T-helper 17 cell (primary cell): Measurements from ENCODE around the gene GRID1. TPM values are rescaled to one million over a fixed set of nuclear protein-coding genes. Genes with fewer than 3 reads are reported as not detected.

Experiments used
- ATAC-seq: fragments of 150-1000 bp; cut with Tn5 transposase; 2 replicates; pipeline ENCODE4 v1.10.0; 2021; ENCODE audit warnings: mild to moderate bottlenecking, moderate library complexity
- DNase-seq, 3 donors: peaks; one replicate each; pipeline versions ENCODE4 v3.0.0 to v3.0.0-alpha.2; 2020 to 2021
- H3K9me3 ChIP-seq: one replicate; pipeline ENCODE4 v1.7.0; 2013; ENCODE audit warnings: low read length, mild to moderate bottlenecking; ENCODE audit not compliant: control insufficient read depth, poor library complexity, severe bottlenecking
- H3K27ac Mint-ChIP-seq: one replicate; pipeline ENCODE4 v1.8.0; 2022; ENCODE audit warnings: mild to moderate bottlenecking, moderate library complexity, mixed read lengths
- H3K27me3 Mint-ChIP-seq: one replicate; pipeline ENCODE4 v1.8.0; 2022; ENCODE audit warnings: mixed read lengths
- H3K36me3 Mint-ChIP-seq: one replicate; pipeline ENCODE4 v1.8.0; 2022; ENCODE audit warnings: low read depth, mixed read lengths
- H3K4me1 Mint-ChIP-seq: one replicate; pipeline ENCODE4 v1.8.0; 2022; ENCODE audit warnings: mild to moderate bottlenecking, mixed read lengths
- H3K4me3 Mint-ChIP-seq: one replicate; pipeline ENCODE4 v1.8.0; 2022; ENCODE audit warnings: mild to moderate bottlenecking, moderate library complexity, mixed read lengths
- total RNA-seq, 4 donors: library from RNA in 2 of 4; stranded (reverse) in 2 of 4; gene quantifications; one replicate each; pipeline ENCODE4 v1.2.3 and lab custom pipeline; 2022 to 2026

The GRID1 gene
- total RNA-seq, 2 donors from 2014 or later, result not detected

- no peak overlapping the region for H3K4me3 Mint-ChIP-seq
- ATAC-seq, result no peak
- peak overlapping the region; percentile 8 for H3K27ac Mint-ChIP-seq
- DNase-seq, result no peak
- peaks cover 5% of the 10 kb centered on the region for H3K4me1 Mint-ChIP-seq
- H3K27me3 Mint-ChIP-seq, result peaks cover 42% of the 10 kb centered on the region
- H3K36me3 Mint-ChIP-seq, result no peaks in the 10 kb centered on the region
- H3K9me3 ChIP-seq, result no peaks in the 10 kb centered on the region
Observed at GRCh38 chr10:85917601-85918000, 449.0 kb downstream of the GRID1 start.

- H3K27me3 Mint-ChIP-seq, result peaks cover 47% of the 10 kb centered on the region
- DNase-seq, result no peak
- peaks cover 5% of the 10 kb centered on the region for H3K4me1 Mint-ChIP-seq
Observed at GRCh38 chr10:85916994-85917573, 449.5 kb downstream of the GRID1 start.

GRCh38 chr10:85916286-85916685 lies 450.3 kb downstream of the GRID1 start:
- ATAC-seq, result no peak

More at GRCh38 chr10:85916994-85917573, 449.5 kb downstream of the GRID1 start:
- Mint-ChIP-seq H3K4me3 (no peak overlapping the region), H3K36me3 (no peaks in the 10 kb centered on the region), H3K27ac (peak overlapping the region; percentile 8)
- no peak for ATAC-seq
- no peaks in the 10 kb centered on the region for H3K9me3 ChIP-seq

GRCh38 chr10:85915245-85915846 lies 451.2 kb downstream of the GRID1 start:
- no peak overlapping the region for H3K27ac Mint-ChIP-seq
- ATAC-seq (no peak), DNase-seq (no peak)
- no peak overlapping the region for H3K4me3 Mint-ChIP-seq
- peaks cover 1% of the 10 kb centered on the region for H3K36me3 Mint-ChIP-seq
- no peaks in the 10 kb centered on the region for H3K9me3 ChIP-seq
- H3K4me1 Mint-ChIP-seq, result peaks cover 5% of the 10 kb centered on the region
- peaks cover 44% of the 10 kb centered on the region for H3K27me3 Mint-ChIP-seq

More at GRCh38 chr10:85916286-85916685, 450.3 kb downstream of the GRID1 start:
- Mint-ChIP-seq H3K27ac (no peak overlapping the region), H3K27me3 (peaks cover 44% of the 10 kb centered on the region), H3K36me3 (no peaks in the 10 kb centered on the region), H3K4me3 (no peak overlapping the region), H3K4me1 (peaks cover 5% of the 10 kb centered on the region)
- no peak for DNase-seq
- no peaks in the 10 kb centered on the region for H3K9me3 ChIP-seq

GRCh38 chr10:85914720-85915119 lies 451.9 kb downstream of the GRID1 start:
- Mint-ChIP-seq H3K4me3 (no peak overlapping the region), H3K4me1 (peaks cover 5% of the 10 kb centered on the region), H3K36me3 (peaks cover 2% of the 10 kb centered on the region), H3K27me3 (peaks cover 40% of the 10 kb centered on the region), H3K27ac (no peak overlapping the region)
- ATAC-seq (no peak), DNase-seq (no peak)
- H3K9me3 ChIP-seq, result no peaks in the 10 kb centered on the region

GRCh38 chr10:85908462-85908861 lies 458.1 kb downstream of the GRID1 start:
- peaks cover 14% of the 10 kb centered on the region for H3K27me3 Mint-ChIP-seq
- H3K9me3 ChIP-seq, result no peaks in the 10 kb centered on the region
- H3K27ac Mint-ChIP-seq, result no peak overlapping the region
- no peak for DNase-seq
- no peak overlapping the region for H3K4me3 Mint-ChIP-seq
- no peak for ATAC-seq
- H3K36me3 Mint-ChIP-seq, result peaks cover 2% of the 10 kb centered on the region
- H3K4me1 Mint-ChIP-seq, result no peaks in the 10 kb centered on the region

- H3K27ac Mint-ChIP-seq, result no peak overlapping the region
- no peaks in the 10 kb centered on the region for H3K9me3 ChIP-seq
- DNase-seq (no peak), ATAC-seq (no peak)
- no peak overlapping the region for H3K4me3 Mint-ChIP-seq
- H3K27me3 Mint-ChIP-seq, result peaks cover 5% of the 10 kb centered on the region
- H3K36me3 Mint-ChIP-seq, result no peaks in the 10 kb centered on the region
- H3K4me1 Mint-ChIP-seq, result no peaks in the 10 kb centered on the region
Observed at GRCh38 chr10:85902051-85902450, 464.5 kb downstream of the GRID1 start.

GRCh38 chr10:85901599-85901998 lies 465.0 kb downstream of the GRID1 start:
- DNase-seq (no peak), ATAC-seq (no peak)
- Mint-ChIP-seq H3K36me3 (no peaks in the 10 kb centered on the region), H3K27me3 (peaks cover 5% of the 10 kb centered on the region), H3K27ac (no peak overlapping the region), H3K4me3 (no peak overlapping the region), H3K4me1 (no peaks in the 10 kb centered on the region)
- no peaks in the 10 kb centered on the region for H3K9me3 ChIP-seq

- no peaks in the 10 kb centered on the region for H3K9me3 ChIP-seq
- Mint-ChIP-seq H3K27me3 (peaks cover 5% of the 10 kb centered on the region), H3K36me3 (no peaks in the 10 kb centered on the region), H3K4me1 (no peaks in the 10 kb centered on the region), H3K27ac (no peak overlapping the region), H3K4me3 (no peak overlapping the region)
- ATAC-seq (no peak), DNase-seq (no peak)
Observed at GRCh38 chr10:85900487-85900886, 466.1 kb downstream of the GRID1 start.

GRCh38 chr10:85900061-85900460 lies 466.5 kb downstream of the GRID1 start:
- Mint-ChIP-seq H3K36me3 (no peaks in the 10 kb centered on the region), H3K4me3 (no peak overlapping the region)
- no peak for ATAC-seq

GRCh38 chr10:85891472-85891871 lies 475.1 kb downstream of the GRID1 start:
- Mint-ChIP-seq H3K27ac (no peak overlapping the region), H3K4me3 (no peak overlapping the region), H3K27me3 (peaks cover 9% of the 10 kb centered on the region)

More at GRCh38 chr10:85900061-85900460, 466.5 kb downstream of the GRID1 start:
- H3K9me3 ChIP-seq, result no peaks in the 10 kb centered on the region
- DNase-seq, result no peak
- no peaks in the 10 kb centered on the region for H3K4me1 Mint-ChIP-seq
- peaks cover 5% of the 10 kb centered on the region for H3K27me3 Mint-ChIP-seq
- H3K27ac Mint-ChIP-seq, result no peak overlapping the region

GRCh38 chr10:85888559-85888958 lies 478.0 kb downstream of the GRID1 start:
- no peak for ATAC-seq
- Mint-ChIP-seq H3K27ac (no peak overlapping the region), H3K27me3 (peaks cover 9% of the 10 kb centered on the region), H3K36me3 (no peaks in the 10 kb centered on the region), H3K4me1 (no peaks in the 10 kb centered on the region), H3K4me3 (no peak overlapping the region)
- no peaks in the 10 kb centered on the region for H3K9me3 ChIP-seq
- DNase-seq, result no peak

More at GRCh38 chr10:85891472-85891871, 475.1 kb downstream of the GRID1 start:
- no peaks in the 10 kb centered on the region for H3K36me3 Mint-ChIP-seq
- H3K9me3 ChIP-seq, result no peaks in the 10 kb centered on the region
- DNase-seq (no peak), ATAC-seq (no peak)
- no peaks in the 10 kb centered on the region for H3K4me1 Mint-ChIP-seq

GRCh38 chr10:85888004-85888403 lies 478.6 kb downstream of the GRID1 start:
- no peak for ATAC-seq
- no peaks in the 10 kb centered on the region for H3K36me3 Mint-ChIP-seq

GRCh38 chr10:85874208-85874607 lies 492.4 kb downstream of the GRID1 start:
- Mint-ChIP-seq H3K36me3 (no peaks in the 10 kb centered on the region), H3K27me3 (peaks cover 12% of the 10 kb centered on the region), H3K4me1 (no peaks in the 10 kb centered on the region), H3K4me3 (no peak overlapping the region), H3K27ac (no peak overlapping the region)
- DNase-seq (no peak), ATAC-seq (no peak)
- no peaks in the 10 kb centered on the region for H3K9me3 ChIP-seq

More at GRCh38 chr10:85888004-85888403, 478.6 kb downstream of the GRID1 start:
- H3K27ac Mint-ChIP-seq, result no peak overlapping the region
- H3K4me3 Mint-ChIP-seq, result no peak overlapping the region
- no peaks in the 10 kb centered on the region for H3K4me1 Mint-ChIP-seq
- peaks cover 9% of the 10 kb centered on the region for H3K27me3 Mint-ChIP-seq
- H3K9me3 ChIP-seq, result no peaks in the 10 kb centered on the region
- no peak for DNase-seq
